ENCODE measurements around the gene KRAS.

GRCh38 chr12:25283006-25283405 lies 32.3 kb upstream of the KRAS start:
- TF ChIP-seq ZFP30 (CRISPR knock-in tag; IDR thresholded peaks at IDR 0.05): no peak
- no peak for TF ChIP-seq PATZ1 (CRISPR knock-in tag; IDR thresholded peaks at IDR 0.05; ENCODE audit: borderline replicate concordance)
- TF ChIP-seq ZNF565 (CRISPR knock-in tag; conservative IDR thresholded peaks at IDR 0.05; ENCODE audit: low read depth): no peak
- no peak for TF ChIP-seq CSRNP3 (CRISPR knock-in tag; IDR thresholded peaks at IDR 0.05)

All from SK-N-SH treated with all-trans-retinoic acid at 6 μM for 48 hours (cell line).